Peyer's patch (tissue), 4 donors: ENCODE measurements around the gene NDUFS7. TPM values are rescaled to one million over a fixed set of nuclear protein-coding genes. Genes with fewer than 3 reads are reported as not detected.

Experiments used
- DNase-seq, 3 donors: peaks; one replicate each; pipeline ENCODE4 v3.0.0-alpha.2; 2017 to 2019
- H3K27ac ChIP-seq, 4 donors: fragments of 200-600 bp; sonication (generic); one replicate each; pipeline ENCODE4 v1.5.1; 2016 to 2019
- H3K27me3 ChIP-seq, 2 donors: fragments of 200-600 bp; sonication (generic); one replicate each; pipeline ENCODE4 v1.5.1; 2019
- H3K36me3 ChIP-seq, 3 donors: fragments of 200-600 bp; sonication (generic); one replicate each; pipeline ENCODE4 v1.5.1; 2016 to 2019
- H3K4me1 ChIP-seq, 4 donors: fragments of 200-600 bp; sonication (generic); one replicate each; pipeline ENCODE4 v1.5.1; 2016 to 2019
- H3K4me3 ChIP-seq, 4 donors: fragments of 200-600 bp; sonication (generic); 1 replicate in 3 of 4; 2 replicates in 1 of 4; pipeline ENCODE4 v1.5.1; 2016 to 2019; ENCODE audit warnings: mild to moderate bottlenecking in 1 of 4
- H3K9me3 ChIP-seq, 4 donors: fragments of 200-600 bp; sonication (generic); one replicate each; pipeline ENCODE4 v1.5.1; 2016 to 2019; ENCODE audit warnings: mild to moderate bottlenecking in 1 of 4
- CTCF ChIP-seq, 6 experiments: fragments of 450-650 bp in 4 of 6; fragments of 200-600 bp in 2 of 6; sonication (generic) in 1 of 6; IDR thresholded peaks; one replicate each; pipeline ENCODE4 v1.5.1; 2017 to 2019; ENCODE audit warnings: antibody characterized with exemption in 6 of 6, mild to moderate bottlenecking in 3 of 6, moderate library complexity in 1 of 6
- POLR2A ChIP-seq, 2 donors: fragments of 450-650 bp; IDR thresholded peaks; one replicate each; pipeline ENCODE4 v1.5.1; 2017; ENCODE audit warnings: antibody characterized with exemption in 2 of 2, mild to moderate bottlenecking in 2 of 2, moderate library complexity in 2 of 2
- total RNA-seq, 4 donors: library from RNA; depleted of rRNA; stranded (reverse); fragments of >200 nt; gene quantifications; one replicate each; pipeline ENCODE4 v1.1.0, GENCODE V29; 2016

The NDUFS7 gene
- total RNA-seq, 4 donors from 2014 or later = 99.9 to 165 (median 156) TPM

DNA sequence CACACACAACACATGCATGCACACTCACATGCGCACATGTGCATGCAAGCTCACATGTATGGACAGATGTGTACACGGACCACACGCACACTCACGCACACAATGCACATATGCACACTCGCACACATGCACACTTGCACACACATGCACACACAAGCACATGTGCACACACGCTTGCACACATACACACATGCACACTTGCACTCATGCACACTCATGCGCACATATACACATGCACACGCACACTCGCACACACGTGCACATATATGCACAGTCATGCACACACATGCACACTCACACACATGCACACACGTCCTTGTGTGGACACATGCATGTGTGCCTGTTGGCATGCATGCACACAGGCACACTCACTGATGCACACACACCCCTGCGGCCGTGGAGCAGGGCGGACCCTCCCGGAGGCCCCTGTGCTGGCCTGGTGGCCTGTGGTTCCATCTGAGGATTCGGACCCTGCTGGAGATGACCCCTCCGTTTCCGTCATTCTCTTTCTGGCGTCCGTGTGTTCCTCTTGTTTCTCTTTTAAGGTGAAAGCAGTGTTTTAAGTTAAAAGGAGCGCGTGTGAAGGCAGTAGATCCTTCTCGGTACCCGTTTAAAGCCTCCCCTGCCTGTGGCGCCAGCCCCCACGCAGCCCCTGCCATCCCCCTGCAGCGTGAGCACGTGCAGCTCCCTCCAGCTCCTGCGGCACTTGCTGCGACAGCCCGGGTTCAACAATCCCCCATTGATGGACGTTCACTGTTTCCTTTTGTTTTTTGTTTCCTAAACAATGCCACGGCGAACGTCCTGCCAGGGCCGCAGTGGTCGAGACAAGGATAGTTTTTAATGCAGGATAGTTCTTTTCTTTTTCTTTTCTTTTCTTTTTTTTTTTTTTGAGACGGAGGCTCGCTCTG lies 5.6 kb downstream of the NDUFS7 start:
- Histone ChIP-seq H3K27me3 (no peaks in the 10 kb centered on the region), H3K27ac (no peak overlapping the region), H3K9me3 (no peaks in the 10 kb centered on the region), H3K4me3 (no peak overlapping the region), H3K36me3 (peaks cover 0 to 71% (median 0%) of the 10 kb centered on the region in 3 donors), H3K4me1 (peaks cover 0 to 23% (median 4%) of the 10 kb centered on the region in 4 donors)
- DNase-seq = no peak
- no peak for TF ChIP-seq CTCF (IDR thresholded peaks at IDR 0.05)
- TF ChIP-seq POLR2A (IDR thresholded peaks at IDR 0.05) = no peak

- Histone ChIP-seq H3K4me1 (peaks cover 0 to 17% (median 0%) of the 10 kb centered on the region in 4 donors), H3K4me3 (no peak overlapping the region), H3K27ac (no peak overlapping the region), H3K27me3 (no peaks in the 10 kb centered on the region), H3K36me3 (peaks cover 0 to 78% (median 0%) of the 10 kb centered on the region in 3 donors), H3K9me3 (no peaks in the 10 kb centered on the region)
- DNase-seq = no peak
- TF ChIP-seq POLR2A (IDR thresholded peaks at IDR 0.05) (no peak), CTCF (IDR thresholded peaks at IDR 0.05) (no peak)
Measured at GRCh38 chr19:1390890-1391423, 7.2 kb downstream of the NDUFS7 start.

DNA sequence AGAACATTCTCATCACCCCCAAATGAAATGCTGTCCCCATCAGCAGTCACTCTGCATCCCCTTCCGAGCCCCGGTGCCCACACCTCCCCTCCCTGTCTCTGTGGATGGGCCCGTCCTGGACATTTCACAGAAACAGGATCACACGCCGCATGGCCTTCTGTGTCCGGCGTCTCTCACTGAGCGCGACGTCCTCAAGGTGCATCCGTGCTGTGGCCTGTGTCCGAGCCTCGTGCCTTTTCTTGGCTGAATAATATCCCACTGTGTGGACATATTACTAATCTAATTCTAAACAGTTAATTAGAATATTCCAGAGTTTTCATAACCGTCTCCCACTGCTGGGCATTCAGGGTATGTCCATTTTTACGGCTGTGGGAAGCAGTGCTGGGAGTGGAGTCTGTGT lies 8.7 kb downstream of the NDUFS7 start:
- TF ChIP-seq CTCF (IDR thresholded peaks at IDR 0.05) (no peak), POLR2A (IDR thresholded peaks at IDR 0.05) (no peak)
- no peak for DNase-seq
- Histone ChIP-seq H3K36me3 (peaks cover 0 to 73% (median 0%) of the 10 kb centered on the region in 3 donors), H3K4me3 (no peak overlapping the region), H3K27me3 (no peaks in the 10 kb centered on the region), H3K9me3 (no peaks in the 10 kb centered on the region), H3K4me1 (peaks cover 0 to 24% (median 0%) of the 10 kb centered on the region in 4 donors), H3K27ac (no peak overlapping the region)

DNA sequence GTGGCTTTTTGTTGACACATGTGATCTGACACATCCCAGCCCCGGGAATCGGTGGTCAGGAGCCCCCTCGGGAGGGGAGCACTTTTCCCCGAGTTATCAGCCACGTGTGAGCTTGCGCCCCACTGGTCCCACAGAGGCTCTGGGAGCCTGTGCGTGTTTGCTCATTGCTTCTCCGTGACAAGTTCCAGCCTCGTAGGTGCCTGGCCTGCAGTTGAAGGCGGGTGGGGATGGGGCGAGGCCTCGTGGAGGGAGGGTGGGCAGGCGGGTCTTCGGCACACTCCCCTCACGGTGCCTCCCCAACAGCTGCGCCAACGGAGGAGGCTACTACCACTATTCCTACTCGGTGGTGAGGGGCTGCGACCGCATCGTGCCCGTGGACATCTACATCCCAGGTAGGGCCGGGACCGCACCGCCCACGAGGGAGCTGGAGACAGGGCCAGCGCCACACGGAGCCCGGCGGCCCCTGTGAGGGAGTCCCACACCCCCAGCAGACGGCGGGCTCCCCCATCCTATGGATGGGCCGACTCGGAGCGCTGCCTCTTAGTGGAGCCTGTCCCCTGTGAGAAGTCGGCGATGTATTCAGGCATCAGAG lies 9.3 kb downstream of the NDUFS7 start:
- no peak overlapping the region for H3K27ac ChIP-seq
- H3K27me3 ChIP-seq = no peaks in the 10 kb centered on the region
- DNase-seq = no peak
- H3K9me3 ChIP-seq = no peaks in the 10 kb centered on the region
- TF ChIP-seq POLR2A (IDR thresholded peaks at IDR 0.05) (no peak), CTCF (IDR thresholded peaks at IDR 0.05) (no peak)
- H3K4me3 ChIP-seq = no peak overlapping the region
- peaks cover 0 to 69% (median 0%) of the 10 kb centered on the region in 3 donors for H3K36me3 ChIP-seq
- peaks cover 0 to 24% (median 0%) of the 10 kb centered on the region in 4 donors for H3K4me1 ChIP-seq

- TF ChIP-seq CTCF (IDR thresholded peaks at IDR 0.05) = no peak
- no peak for TF ChIP-seq POLR2A (IDR thresholded peaks at IDR 0.05)
- H3K27me3 ChIP-seq = no peaks in the 10 kb centered on the region
- H3K4me1 ChIP-seq = peaks cover 0 to 24% (median 0%) of the 10 kb centered on the region in 4 donors
- no peak overlapping the region for H3K27ac ChIP-seq
- no peak for DNase-seq
- peaks cover 0 to 61% (median 0%) of the 10 kb centered on the region in 3 donors for H3K36me3 ChIP-seq
- H3K9me3 ChIP-seq = no peaks in the 10 kb centered on the region
- H3K4me3 ChIP-seq = no peak overlapping the region
Measured at GRCh38 chr19:1393841-1394240, 10.1 kb downstream of the NDUFS7 start.
